H1 (cell line): ENCODE data around the gene UGT1A6. TPM values are rescaled to one million over a fixed set of nuclear protein-coding genes. Genes with fewer than 3 reads are reported as not detected.

Experiments
- CTCF ChIA-PET: fragments of 300-600 bp; sonication (Branson Sonifier 250); formaldehyde crosslinking; loops from one replicate; lab custom pipeline; 2021; ENCODE audit not compliant: partially characterized antibody; lab: Charles Lee
- POLR2A ChIA-PET: fragments of 300-600 bp; sonication (Branson Sonifier 250); formaldehyde crosslinking; loops from one replicate; lab custom pipeline; 2021; ENCODE audit warnings: inconsistent platforms; ENCODE audit not compliant: partially characterized antibody; lab: Charles Lee
- DNase-seq, 2 experiments: peaks; one replicate each; pipeline versions ENCODE4 v3.0.0 to v3.0.0-alpha.2; 2010 to 2022; ENCODE audit warnings: low spot score in 2 of 2, low read depth in 1 of 2, mixed read lengths in 1 of 2
- FAIRE-seq: peaks from 2 replicates; lab custom pipeline; 2011; peaks lifted over from hg19 to GRCh38; lab: Jason Lieb, UNC
- H2AFZ ChIP-seq: 2 replicates; pipeline ENCODE4 v1.8.1; 2012; ENCODE audit warnings: low read length, inconsistent platforms
- H2AK5ac ChIP-seq: 2 replicates; pipeline ENCODE4 v1.6.1; 2013; ENCODE audit warnings: low read depth, low read length
- H2BK120ac ChIP-seq: replicated peaks from 2 replicates; pipeline ENCODE3; 2013; ENCODE audit warnings: low read depth, low read length, inconsistent platforms
- H2BK12ac ChIP-seq: 2 replicates; pipeline ENCODE4 v1.6.1; 2013; ENCODE audit warnings: low read depth, low read length
- H2BK15ac ChIP-seq: 2 replicates; pipeline ENCODE4 v1.6.1; 2013; ENCODE audit warnings: low read length
- H2BK20ac ChIP-seq: 2 replicates; pipeline ENCODE4 v1.6.1; 2013; ENCODE audit warnings: low read length
- H2BK5ac ChIP-seq: 2 replicates; pipeline ENCODE4 v1.6.1; 2013; ENCODE audit warnings: low read depth, low read length
- H3K14ac ChIP-seq: 2 replicates; pipeline ENCODE4 v1.6.1; 2013; ENCODE audit warnings: inconsistent platforms; ENCODE audit not compliant: insufficient read length
- H3K18ac ChIP-seq: 2 replicates; pipeline ENCODE4 v1.6.1; 2013; ENCODE audit warnings: low read length; ENCODE audit errors: extremely low read depth
- H3K23ac ChIP-seq: 2 replicates; pipeline ENCODE4 v1.6.1; 2013; ENCODE audit warnings: inconsistent platforms; ENCODE audit not compliant: insufficient read length
- H3K23me2 ChIP-seq: 2 replicates; pipeline ENCODE4 v1.6.1; 2013; ENCODE audit warnings: low read depth, low read length
- H3K27ac ChIP-seq: 2 replicates; pipeline ENCODE4 v1.6.1; 2011; ENCODE audit warnings: low read depth, low read length, inconsistent platforms
- H3K27me3 ChIP-seq, 4 experiments: replicated peaks in 1 of 4; 1 replicate in 1 of 4; 2 replicates in 3 of 4; pipeline versions ENCODE4 v1.6.1 to v1.8.1; 2011 to 2013; ENCODE audit warnings: low read length in 3 of 4, mild to moderate bottlenecking in 3 of 4, inconsistent platforms in 2 of 4, mixed read lengths in 2 of 4, moderate library complexity in 1 of 4; ENCODE audit not compliant: control insufficient read depth in 3 of 4, insufficient read depth in 3 of 4; ENCODE audit errors: extremely low read depth in 1 of 4
- H3K36me3 ChIP-seq, 4 experiments: 2 replicates each; pipeline versions ENCODE4 v1.6.1 to v1.8.1; 2011 to 2013; ENCODE audit warnings: mild to moderate bottlenecking in 4 of 4, low read length in 3 of 4, moderate library complexity in 2 of 4, control low read depth in 1 of 4, inconsistent platforms in 1 of 4; ENCODE audit not compliant: insufficient read depth in 4 of 4, control insufficient read depth in 2 of 4
- H3K4ac ChIP-seq: replicated peaks from 2 replicates; pipeline ENCODE3; 2013; ENCODE audit warnings: low read length, low read depth, mixed read lengths, inconsistent platforms; ENCODE audit not compliant: insufficient read length
- H3K4me1 ChIP-seq, 4 experiments: replicated peaks in 1 of 4; 1 replicate in 1 of 4; 2 replicates in 3 of 4; pipeline versions ENCODE4 v1.6.1 to v1.8.1; 2011 to 2013; ENCODE audit warnings: low read length in 3 of 4, inconsistent platforms in 2 of 4, mixed read lengths in 1 of 4; ENCODE audit not compliant: insufficient read depth in 4 of 4, control insufficient read depth in 3 of 4
- H3K4me2 ChIP-seq, 2 experiments: 2 replicates each; pipeline versions ENCODE4 v1.6.1 to v1.8.1; 2011 to 2013; ENCODE audit warnings: low read depth in 2 of 2, low read length in 2 of 2, control low read depth in 1 of 2, inconsistent platforms in 1 of 2, mild to moderate bottlenecking in 1 of 2; ENCODE audit not compliant: insufficient read depth in 1 of 2
- H3K4me3 ChIP-seq, 4 experiments: fragments of 200-600, 300-600 bp in 1 of 4; sonication (generic), shearing (Covaris generic), sonication (Bioruptor Twin) in 1 of 4; 2 replicates each; pipeline versions ENCODE4 v1.5.1 to v1.8.1; 2011 to 2016; ENCODE audit warnings: low read length in 4 of 4, low read depth in 3 of 4, control low read depth in 2 of 4, inconsistent platforms in 2 of 4, mild to moderate bottlenecking in 2 of 4, mixed read lengths in 1 of 4, moderate library complexity in 1 of 4; ENCODE audit not compliant: insufficient read depth in 2 of 4; ENCODE audit errors: extremely low read depth in 1 of 4
- H3K56ac ChIP-seq: replicated peaks from 2 replicates; pipeline ENCODE3; 2013; ENCODE audit warnings: low read depth, mild to moderate bottlenecking, mixed read lengths, low read length, inconsistent platforms; ENCODE audit not compliant: insufficient read length
- H3K79me1 ChIP-seq: 2 replicates; pipeline ENCODE4 v1.6.1; 2013; ENCODE audit warnings: low read depth, low read length, control low read depth
- H3K79me2 ChIP-seq, 2 experiments: 2 replicates each; pipeline versions ENCODE4 v1.6.1 to v1.8.1; 2012 to 2013; ENCODE audit warnings: low read length in 2 of 2, mild to moderate bottlenecking in 2 of 2, inconsistent platforms in 1 of 2; ENCODE audit not compliant: insufficient read depth in 2 of 2, control insufficient read depth in 1 of 2
- H3K9ac ChIP-seq, 4 experiments: replicated peaks in 1 of 4; 1 replicate in 1 of 4; 2 replicates in 3 of 4; pipeline versions ENCODE4 v1.6.1 to v1.8.1; 2011 to 2013; ENCODE audit warnings: low read depth in 3 of 4, low read length in 3 of 4, control low read depth in 2 of 4, mild to moderate bottlenecking in 2 of 4, moderate library complexity in 2 of 4, inconsistent platforms in 1 of 4; ENCODE audit errors: extremely low read depth in 1 of 4
- H3K9me3 ChIP-seq, 2 experiments: 2 replicates each; pipeline versions ENCODE4 v1.6.1 to v1.8.1; 2012 to 2013; ENCODE audit warnings: mild to moderate bottlenecking in 2 of 2, moderate library complexity in 2 of 2, control low read depth in 1 of 2, inconsistent platforms in 1 of 2, low read depth in 1 of 2, low read length in 1 of 2, mixed read lengths in 1 of 2; ENCODE audit not compliant: insufficient read depth in 2 of 2
- H4K20me1 ChIP-seq, 2 experiments: replicated peaks in 1 of 2; 2 replicates each; pipeline versions ENCODE3 to v1.8.1; 2011 to 2013; ENCODE audit warnings: inconsistent platforms in 2 of 2, low read length in 2 of 2, mild to moderate bottlenecking in 1 of 2; ENCODE audit not compliant: insufficient read depth in 2 of 2, control insufficient read depth in 1 of 2
- H4K5ac ChIP-seq: 2 replicates; pipeline ENCODE4 v1.6.1; 2013; ENCODE audit warnings: low read length, low read depth, mixed read lengths, inconsistent platforms; ENCODE audit not compliant: insufficient read length
- H4K8ac ChIP-seq: 2 replicates; pipeline ENCODE4 v1.8.0; 2013; ENCODE audit warnings: mild to moderate bottlenecking, moderate library complexity, low read length, inconsistent platforms; ENCODE audit not compliant: insufficient read depth; ENCODE audit errors: extremely low read depth
- H4K91ac ChIP-seq: replicated peaks from 2 replicates; pipeline ENCODE3; 2013; ENCODE audit warnings: low read length, mixed read lengths, inconsistent platforms; ENCODE audit not compliant: insufficient read length
- ATF2 ChIP-seq: IDR thresholded peaks from 2 replicates; pipeline ENCODE4 v1.6.1; 2012; ENCODE audit warnings: low read length, inconsistent platforms
- E2F6 ChIP-seq: IDR thresholded peaks from 2 replicates; pipeline ENCODE4 v1.6.1; 2012; ENCODE audit warnings: inconsistent platforms
- FOSL1 ChIP-seq: IDR thresholded peaks from 2 replicates; pipeline ENCODE4 v1.6.1; 2011; ENCODE audit warnings: mild to moderate bottlenecking, low read depth, low read length, moderate library complexity; ENCODE audit not compliant: insufficient read depth
- GABPA ChIP-seq: IDR thresholded peaks from 2 replicates; pipeline ENCODE4 v1.6.1; 2011; ENCODE audit warnings: mild to moderate bottlenecking, low read length, moderate library complexity, borderline replicate concordance; ENCODE audit not compliant: insufficient read depth
- JUN ChIP-seq: IDR thresholded peaks from 2 replicates; pipeline ENCODE4 v1.6.1; 2011; ENCODE audit warnings: low read depth, mild to moderate bottlenecking, improper control_type of control experiment, low read length
- POLR2AphosphoS5 ChIP-seq: IDR thresholded peaks from 2 replicates; pipeline ENCODE4 v1.6.1; 2011; ENCODE audit warnings: low read depth, low read length
- RFX5 ChIP-seq: IDR thresholded peaks from 2 replicates; pipeline ENCODE4 v1.6.1; 2011; ENCODE audit warnings: low read depth, low read length, improper control_type of control experiment, borderline replicate concordance
- SP1 ChIP-seq: IDR thresholded peaks from 2 replicates; pipeline ENCODE4 v1.6.1; 2011; ENCODE audit warnings: low read depth, low read length
- WGBS, 2 experiments: shearing (Covaris generic) in 1 of 2; methylation state at CpG; one replicate each; pipeline versions ENCODE4 v1.1.6 to v1.1.7; 2013 to 2015; ENCODE audit warnings: low lambda C conversion rate in 2 of 2, mixed read lengths in 2 of 2, inconsistent platforms in 1 of 2, low coverage in 1 of 2, missing lambda C conversion rate in 1 of 2; ENCODE audit not compliant: insufficient replicate concordance in 2 of 2, insufficient coverage in 1 of 2, insufficient read length in 1 of 2; ENCODE audit errors: extremely low coverage in 1 of 2, missing lambda C conversion rate in 1 of 2; 5-methylcytosine and 5-hydroxymethylcytosine counted together
- polyA plus RNA-seq, 7 experiments: library from polyadenylated mRNA; depleted of rRNA in 3 of 7; stranded (reverse) in 5 of 7; unstranded in 2 of 7; fragments of >200 nt in 5 of 7; fragments of 200-250 nt in 2 of 7; gene quantifications; 1 replicate in 5 of 7; 2 replicates in 1 of 7; 4 replicates in 1 of 7; pipeline versions ENCODE4 v1.2.1 to v1.2.3, GENCODE V29; 2011 to 2013; ENCODE audit warnings: missing spikeins in 2 of 7, mixed read lengths in 2 of 7
- total RNA-seq: library from RNA; stranded (reverse); fragmentation: NEBNext Ultra II Directional; extraction: Animal tissue kit (Norgen Biotek cat#: 25700); gene quantifications from 2 replicates; pipeline ENCODE4 v1.2.1, GENCODE V29; 2021

The UGT1A6 gene
- total and polyA plus RNA-seq, 2 of the 8 experiments (the other 6 are each of a cell fraction or from before 2014, with no cell fraction given) = not detected

GRCh38 chr2:233668605-233669260, 24.0 kb upstream of the UGT1A6 start:
- no peak overlapping the region for H3K23ac ChIP-seq
- H3K18ac ChIP-seq = no peak overlapping the region
- no peak overlapping the region for H2BK15ac ChIP-seq
- no peaks in the 10 kb centered on the region for H3K4me1 ChIP-seq
- H3K27ac ChIP-seq = no peak overlapping the region
- H2AFZ ChIP-seq = no peak overlapping the region
- H4K8ac ChIP-seq = no peak overlapping the region
- H3K27me3 ChIP-seq = no peaks in the 10 kb centered on the region
- H3K4ac ChIP-seq = no peak overlapping the region
- H3K4me3 ChIP-seq = no peak overlapping the region
- POLR2A ChIA-PET = no interaction called here
- H4K5ac ChIP-seq = no peak overlapping the region
- TF ChIP-seq JUN (no peak), FOSL1 (no peak), E2F6 (no peak), GABPA (no peak), RFX5 (no peak), ATF2 (no peak), POLR2AphosphoS5 (no peak), SP1 (no peak)
- H2BK120ac ChIP-seq = no peak overlapping the region
- H3K4me2 ChIP-seq = no peak overlapping the region
- no peaks in the 10 kb centered on the region for H3K79me1 ChIP-seq
- DNase-seq (no peak), FAIRE-seq (no peak)
- CTCF ChIA-PET = no interaction called here
- no peak overlapping the region for H3K9ac ChIP-seq
- H3K23me2 ChIP-seq = no peaks in the 10 kb centered on the region
- no peaks in the 10 kb centered on the region for H3K79me2 ChIP-seq
- H2BK12ac ChIP-seq = no peak overlapping the region
- no peak overlapping the region for H2BK20ac ChIP-seq
- H3K36me3 ChIP-seq = no peaks in the 10 kb centered on the region
- H2AK5ac ChIP-seq = no peak overlapping the region
- no peak overlapping the region for H3K56ac ChIP-seq
- H4K91ac ChIP-seq = no peak overlapping the region
- no peaks in the 10 kb centered on the region for H3K9me3 ChIP-seq
- no peaks in the 10 kb centered on the region for H4K20me1 ChIP-seq
- H2BK5ac ChIP-seq = no peak overlapping the region
- no peak overlapping the region for H3K14ac ChIP-seq
- WGBS, 2 experiments = 95% methylated on average over 4 of the region's 4 CpGs; no CpG with 5 or more reads in 1 of the 2 experiments
